OCI-M1 (cell line): ENCODE results near the gene CBX2.
"Not testable (repeated sequence)": the region's sequence is repeated elsewhere in the genome, so short reads cannot be mapped to it uniquely, and the experiment has no call there.

Experiments
- DNase-seq: peaks from one replicate; lab custom pipeline; 2025; lab: John Stamatoyannopoulos, UW

CBX2 gene

GRCh38 chr17:79769570-79770506 lies 8.1 kb upstream of the CBX2 start:
- no peak for DNase-seq

GRCh38 chr17:79771276-79771675 lies 6.7 kb upstream of the CBX2 start:
- DNase-seq, result no peak

- DNase-seq, result not testable (repeated sequence)
Measured at GRCh38 chr17:79772726-79773125, 5.2 kb upstream of the CBX2 start.

- no peak for DNase-seq
Measured at GRCh38 chr17:79774561-79774975, 3.4 kb upstream of the CBX2 start.

GRCh38 chr17:79775632-79776031 lies 2.3 kb upstream of the CBX2 start:
- DNase-seq, result no peak

GRCh38 chr17:79776376-79777119 lies 1.4 kb upstream of the CBX2 start:
- no peak for DNase-seq

- DNase-seq, result peak; percentile 75
Measured at GRCh38 chr17:79777120-79777893, 641 bp upstream of the CBX2 start.

GRCh38 chr17:79778504-79779083 lies 646 bp downstream of the CBX2 start:
- DNase-seq, result peak; percentile 29

- DNase-seq, result peak; percentile 31
Measured at GRCh38 chr17:79779084-79779529, 1.2 kb downstream of the CBX2 start.

GRCh38 chr17:79779661-79780365 lies 1.9 kb downstream of the CBX2 start:
- no peak for DNase-seq

- no peak for DNase-seq
Measured at GRCh38 chr17:79781012-79781650, 3.2 kb downstream of the CBX2 start.

- no peak for DNase-seq
Measured at GRCh38 chr17:79781736-79782575, 4.0 kb downstream of the CBX2 start.

GRCh38 chr17:79783891-79784290 lies 5.9 kb downstream of the CBX2 start:
- no peak for DNase-seq

GRCh38 chr17:79784353-79785016 lies 6.5 kb downstream of the CBX2 start:
- DNase-seq, result no peak

- no peak for DNase-seq
Measured at GRCh38 chr17:79785017-79785899, 7.3 kb downstream of the CBX2 start.

GRCh38 chr17:79785900-79786810 lies 8.2 kb downstream of the CBX2 start:
- no peak for DNase-seq
